Naive thymus-derived CD8-positive, alpha-beta T cell (primary cell): Measurements from ENCODE around the gene TUBB4B. TPM values are rescaled to one million over a fixed set of nuclear protein-coding genes. Genes with fewer than 3 reads are reported as not detected.

Experiments
- ATAC-seq, 2 donors: fragments of 150-1000 bp; cut with Tn5 transposase in 1 of 2; sonication (Bioruptor Pico), chemical (Tn5 transposase) in 1 of 2; 1 replicate in 1 of 2; 2 replicates in 1 of 2; pipeline ENCODE4 v1.10.0; 2021; ENCODE audit warnings: mild to moderate bottlenecking in 2 of 2, moderate library complexity in 2 of 2
- POLR2A ChIA-PET: fragments of 350-600 bp; sonication (Branson Sonifier 250); formaldehyde crosslinking; loops from one replicate; lab custom pipeline; 2021; ENCODE audit warnings: antibody characterized with exemption; lab: Charles Lee
- DNase-seq, 10 donors: peaks; one replicate each; pipeline versions ENCODE4 v3.0.0 to v3.0.0-alpha.2; 2020 to 2022
- H3K27ac Mint-ChIP-seq, 10 donors: one replicate each; pipeline ENCODE4 v1.8.0; 2020 to 2022; ENCODE audit warnings: mild to moderate bottlenecking in 10 of 10, mixed read lengths in 10 of 10, moderate library complexity in 4 of 10, inconsistent platforms in 1 of 10
- H3K27me3 Mint-ChIP-seq, 5 donors: one replicate each; pipeline ENCODE4 v1.8.0; 2021 to 2022; ENCODE audit warnings: mixed read lengths in 5 of 5
- H3K36me3 Mint-ChIP-seq, 3 donors: one replicate each; pipeline ENCODE4 v1.8.0; 2020 to 2022; ENCODE audit warnings: mixed read lengths in 3 of 3, mild to moderate bottlenecking in 2 of 3, inconsistent platforms in 1 of 3
- H3K4me1 Mint-ChIP-seq, 4 donors: one replicate each; pipeline ENCODE4 v1.8.0; 2021 to 2022; ENCODE audit warnings: mixed read lengths in 4 of 4
- H3K4me3 Mint-ChIP-seq, 10 donors: one replicate each; pipeline ENCODE4 v1.8.0; 2020 to 2022; ENCODE audit warnings: mild to moderate bottlenecking in 10 of 10, mixed read lengths in 10 of 10, moderate library complexity in 6 of 10, inconsistent platforms in 1 of 10
- H3K9me3 Mint-ChIP-seq, 9 donors: one replicate each; pipeline ENCODE4 v1.8.0; 2020 to 2022; ENCODE audit warnings: mixed read lengths in 9 of 9, mild to moderate bottlenecking in 3 of 9, inconsistent platforms in 1 of 9, moderate library complexity in 1 of 9
- polyA plus RNA-seq, 3 donors: library from polyadenylated mRNA; unstranded; fragments of 300-500 nt; fragmentation: Illumina TruSeq; gene quantifications; one replicate each; pipeline ENCODE4 v1.2.3, GENCODE V29; 2021
- total RNA-seq, 8 experiments: library from RNA in 2 of 8; stranded (reverse) in 2 of 8; gene quantifications; one replicate each; pipeline ENCODE4 v1.2.3 and lab custom pipeline; 2021 to 2026

TUBB4B gene
- total and polyA plus RNA-seq, 5 experiments from 2014 or later, result 10.8 to 60.2 (median 23.4) TPM

DNA sequence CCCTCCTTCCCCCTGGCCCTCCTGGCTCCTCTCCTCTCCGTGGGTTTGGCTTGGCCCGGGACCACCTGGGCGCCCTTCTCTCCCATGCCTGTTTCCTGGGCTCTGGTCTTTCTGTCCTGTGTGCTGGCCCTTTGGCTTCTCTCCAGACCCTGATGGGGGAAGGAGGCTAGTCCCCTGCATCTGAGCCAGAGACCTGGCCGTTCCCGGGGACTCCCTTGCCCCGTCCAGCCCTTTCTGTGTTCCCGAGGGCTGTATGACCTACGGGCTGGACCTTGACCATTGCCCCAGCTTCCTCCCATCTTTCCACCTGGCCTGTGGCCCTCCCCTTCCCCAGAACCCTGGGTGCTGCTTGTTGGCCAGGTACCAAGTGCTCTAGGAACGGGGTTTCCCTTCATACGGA is 22.4 kb downstream of the TUBB4B start:
- no peaks in the 10 kb centered on the region for H3K27me3 Mint-ChIP-seq
- no peaks in the 10 kb centered on the region for H3K9me3 Mint-ChIP-seq
- POLR2A ChIA-PET, result no interaction called here
- H3K4me3 Mint-ChIP-seq, result no peak overlapping the region
- no peak overlapping the region for H3K27ac Mint-ChIP-seq
- H3K4me1 Mint-ChIP-seq, result peaks cover under 1 to 5% (median under 1%) of the 10 kb centered on the region in 4 donors
- H3K36me3 Mint-ChIP-seq, result peaks cover 0 to 54% (median 14%) of the 10 kb centered on the region in 3 donors
- DNase-seq, result no peak
- ATAC-seq, result no peak

DNA sequence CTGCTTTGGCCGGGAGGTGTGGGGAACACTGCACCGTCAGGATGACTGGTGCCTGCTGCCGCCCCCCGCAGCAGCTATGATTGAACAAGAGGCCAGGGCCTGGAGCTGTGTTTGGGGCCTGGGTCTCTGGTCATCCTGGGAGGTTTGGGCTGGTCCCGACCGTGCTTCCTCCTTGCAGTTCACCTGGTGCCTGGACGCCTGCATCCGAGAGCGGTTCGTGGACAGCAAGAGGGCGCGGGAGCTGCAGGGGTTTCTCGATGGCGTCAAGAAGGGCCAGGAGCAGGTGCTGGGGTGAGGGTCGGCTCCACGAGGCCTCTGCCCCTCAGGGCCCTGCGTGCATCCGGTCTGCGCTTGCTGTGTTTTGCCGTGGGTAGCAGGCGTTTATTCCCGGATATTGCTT is 23.0 kb downstream of the TUBB4B start:
- Mint-ChIP-seq H3K4me1 (peaks cover 2 to 5% (median 4%) of the 10 kb centered on the region in 4 donors), H3K36me3 (peaks cover 0 to 54% (median 18%) of the 10 kb centered on the region in 3 donors), H3K27ac (peak overlapping the region in 1 of 10 donors; percentile 48), H3K27me3 (no peaks in the 10 kb centered on the region), H3K9me3 (no peaks in the 10 kb centered on the region), H3K4me3 (no peak overlapping the region)
- ATAC-seq (no peak), DNase-seq (no peak)
- POLR2A ChIA-PET, result no interaction called here

DNA sequence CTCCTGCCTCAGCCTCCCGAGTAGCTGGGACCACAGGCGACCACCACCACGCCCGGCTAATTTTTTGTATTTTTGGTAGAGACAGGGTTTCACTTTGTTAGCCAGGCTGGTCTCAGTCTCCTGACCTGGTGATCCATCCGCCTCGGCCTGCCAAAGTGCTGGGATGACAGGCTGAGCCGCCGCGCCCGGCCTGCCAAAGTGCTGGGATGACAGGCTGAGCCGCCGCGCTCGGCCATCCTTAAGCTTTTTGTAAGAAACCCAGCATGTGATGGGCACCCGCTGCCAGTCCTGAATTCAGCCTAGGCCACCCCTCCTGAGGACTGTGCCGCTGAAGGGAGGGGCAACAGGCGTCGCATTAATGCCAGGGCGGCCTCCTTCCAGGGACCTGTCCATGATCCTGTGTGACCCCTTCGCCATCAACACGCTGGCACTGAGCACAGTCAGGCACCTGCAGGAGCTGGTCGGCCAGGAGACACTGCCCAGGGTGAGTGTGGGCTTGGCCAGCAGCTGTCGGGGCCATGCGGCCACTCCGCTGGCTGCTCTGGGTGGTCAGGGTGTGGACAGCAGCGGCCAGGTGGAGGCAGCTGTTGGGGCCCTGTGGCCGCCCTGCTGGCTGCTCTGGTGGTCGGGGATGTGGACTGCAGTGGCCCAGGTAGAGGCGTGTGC is 24.5 kb downstream of the TUBB4B start:
- Mint-ChIP-seq H3K36me3 (peaks cover 0 to 62% (median 26%) of the 10 kb centered on the region in 3 donors), H3K27ac (no peak overlapping the region), H3K27me3 (no peaks in the 10 kb centered on the region), H3K9me3 (no peaks in the 10 kb centered on the region), H3K4me1 (peaks cover 5 to 13% (median 8%) of the 10 kb centered on the region in 4 donors), H3K4me3 (no peak overlapping the region)
- DNase-seq (no peak), ATAC-seq (no peak)
- POLR2A ChIA-PET, result interaction anchor here (1.2 to 1.4 kb wide), 3 partner anchors 9 to 28 kb away, joined by 3 to 4 read pairs (median 4); no protein-coding TSS in a partner anchor

DNA sequence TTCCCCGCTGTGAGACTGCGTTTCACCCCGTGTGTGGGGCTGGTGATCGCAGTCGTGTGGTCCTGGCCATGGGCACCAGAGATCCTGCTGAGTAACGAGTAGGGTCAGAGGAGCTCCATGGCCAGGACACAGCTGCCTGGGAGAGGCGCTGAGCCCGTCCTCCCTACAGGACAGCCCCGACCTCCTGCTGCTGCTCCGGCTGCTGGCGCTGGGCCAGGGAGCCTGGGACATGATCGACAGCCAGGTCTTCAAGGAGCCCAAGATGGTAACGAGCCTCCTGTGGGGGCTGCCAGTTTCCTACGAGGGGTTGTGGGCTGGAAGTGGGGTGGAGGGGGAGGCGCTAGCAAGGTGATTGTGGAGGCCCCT is 25.1 kb downstream of the TUBB4B start:
- POLR2A ChIA-PET, result interaction anchor here (1.2 to 1.4 kb wide), 2 partner anchors 10 to 28 kb away, joined by 3 to 4 read pairs; no protein-coding TSS in a partner anchor
- Mint-ChIP-seq H3K27me3 (no peaks in the 10 kb centered on the region), H3K27ac (no peak overlapping the region), H3K4me3 (no peak overlapping the region), H3K36me3 (peaks cover 0 to 60% (median 26%) of the 10 kb centered on the region in 3 donors), H3K9me3 (no peaks in the 10 kb centered on the region), H3K4me1 (peaks cover 7 to 15% (median 9%) of the 10 kb centered on the region in 4 donors)
- ATAC-seq (no peak), DNase-seq (no peak)

DNA sequence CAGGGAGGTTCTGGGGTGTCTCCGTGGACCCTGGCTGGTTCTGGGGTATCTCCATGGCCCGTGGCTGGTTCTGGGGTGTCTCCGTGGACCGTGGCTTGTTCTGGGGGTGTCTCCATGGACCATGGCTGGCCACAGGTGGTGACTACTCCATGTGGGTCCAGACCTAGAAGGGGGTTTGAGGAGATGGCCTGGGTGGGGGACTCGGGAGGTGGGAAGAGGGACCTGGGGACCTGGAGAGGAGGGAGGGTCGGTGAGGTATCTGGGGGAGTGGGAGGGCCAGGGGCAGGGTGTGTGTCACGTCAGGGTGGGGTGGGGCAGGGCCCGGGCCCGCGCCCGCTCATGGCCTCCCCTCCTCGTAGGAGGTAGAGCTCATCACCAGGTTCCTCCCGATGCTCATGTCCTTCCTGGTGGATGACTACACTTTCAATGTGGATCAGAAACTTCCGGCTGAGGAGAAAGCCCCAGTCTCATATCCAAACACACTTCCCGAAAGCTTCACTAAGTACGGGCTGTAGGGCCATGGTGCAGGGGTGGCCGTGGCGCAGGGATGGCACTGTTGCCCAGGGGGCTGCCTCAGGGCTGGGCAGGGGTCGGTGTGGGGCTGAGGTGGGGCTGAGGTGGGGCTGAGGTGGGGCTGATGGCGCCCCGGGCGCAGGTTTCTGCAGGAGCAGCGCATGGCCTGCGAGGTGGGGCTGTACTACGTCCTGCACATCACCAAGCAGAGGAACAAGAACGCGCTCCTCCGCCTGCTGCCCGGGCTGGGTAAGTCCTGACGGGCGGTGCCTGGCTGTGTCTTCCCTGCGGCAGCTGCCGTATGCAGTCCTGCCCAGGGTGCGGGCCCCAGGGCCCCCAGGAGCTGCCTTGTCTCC is 25.7 kb downstream of the TUBB4B start:
- Mint-ChIP-seq H3K9me3 (no peaks in the 10 kb centered on the region), H3K27me3 (no peaks in the 10 kb centered on the region), H3K4me3 (no peak overlapping the region), H3K27ac (no peak overlapping the region), H3K36me3 (peaks cover 0 to 57% (median 23%) of the 10 kb centered on the region in 3 donors), H3K4me1 (peaks cover 9 to 21% (median 13%) of the 10 kb centered on the region in 4 donors)
- ATAC-seq (no peak), DNase-seq (no peak)
- POLR2A ChIA-PET, result interaction anchor here (0.9 to 1.4 kb wide), 3 partner anchors 25 to 30 kb away, joined by 3 read pairs; no protein-coding TSS in a partner anchor

DNA sequence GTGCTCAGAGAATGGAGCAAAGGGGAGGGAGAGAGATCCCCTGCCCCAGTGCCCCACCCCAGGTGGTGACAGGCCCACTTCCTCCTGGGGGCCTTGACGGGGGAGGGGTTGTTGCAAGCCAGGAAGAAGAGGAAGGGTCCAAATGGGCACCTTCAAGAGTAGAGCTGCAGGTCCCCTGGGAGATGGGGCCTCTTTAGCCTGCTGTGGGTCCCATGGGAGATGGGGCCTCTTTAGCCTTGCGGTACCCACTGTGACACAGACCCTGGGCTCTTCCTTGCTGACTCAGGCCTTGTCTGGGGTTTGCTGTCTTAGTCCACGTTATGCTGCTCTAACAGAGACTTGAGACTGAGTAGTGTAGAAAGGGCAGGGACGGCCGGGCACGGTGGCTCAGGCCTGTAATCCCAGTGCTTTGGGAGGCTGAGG is 26.9 kb downstream of the TUBB4B start:
- POLR2A ChIA-PET, result interaction anchor here (1.1 kb wide), 1 partner anchor 26 kb away, joined by 3 read pairs; no protein-coding TSS in a partner anchor
- Mint-ChIP-seq H3K9me3 (no peaks in the 10 kb centered on the region), H3K27ac (no peak overlapping the region), H3K27me3 (no peaks in the 10 kb centered on the region), H3K4me1 (peaks cover 9 to 21% (median 15%) of the 10 kb centered on the region in 4 donors), H3K4me3 (no peak overlapping the region), H3K36me3 (peaks cover 0 to 53% (median 23%) of the 10 kb centered on the region in 3 donors)
- ATAC-seq, result no peak
- no peak for DNase-seq

DNA sequence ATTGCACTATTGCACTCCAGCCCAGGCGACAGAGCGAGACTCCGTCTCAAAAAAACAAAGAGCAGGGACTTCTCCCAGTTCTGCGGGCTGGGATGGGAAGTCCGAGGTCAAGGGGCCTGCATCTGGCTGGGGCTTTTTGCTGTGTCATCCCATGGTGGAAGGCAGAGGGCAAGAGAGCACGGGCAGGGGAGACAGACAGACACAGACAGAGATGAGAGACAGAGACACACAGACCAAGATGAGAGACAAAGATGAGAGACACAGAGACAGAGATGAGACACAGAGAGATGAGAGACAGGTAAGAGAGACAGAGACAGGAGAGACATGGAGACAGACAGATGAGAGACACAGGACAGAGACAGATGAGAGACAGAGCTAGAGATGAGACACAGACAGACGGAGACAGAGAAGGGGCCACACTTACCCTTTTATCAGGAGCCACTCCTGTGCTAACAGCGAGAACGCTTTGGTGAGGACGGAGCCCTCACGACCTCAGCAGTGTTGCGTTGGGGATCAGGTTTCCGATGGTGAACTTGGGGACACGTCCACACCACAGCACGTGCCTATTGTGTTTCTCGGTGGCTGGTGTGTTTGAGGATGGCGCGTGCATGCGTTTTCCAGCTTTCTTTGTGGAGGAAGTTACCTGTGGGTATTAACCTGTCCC is 27.6 kb downstream of the TUBB4B start:
- Mint-ChIP-seq H3K4me1 (peaks cover 9 to 21% (median 15%) of the 10 kb centered on the region in 4 donors), H3K27ac (peak overlapping the region in 2 of 10 donors; percentile 12 to 24), H3K9me3 (no peaks in the 10 kb centered on the region), H3K4me3 (no peak overlapping the region), H3K27me3 (no peaks in the 10 kb centered on the region), H3K36me3 (peaks cover 0 to 54% (median 23%) of the 10 kb centered on the region in 3 donors)
- POLR2A ChIA-PET, result no interaction called here
- DNase-seq, result no peak
- no peak for ATAC-seq

DNA sequence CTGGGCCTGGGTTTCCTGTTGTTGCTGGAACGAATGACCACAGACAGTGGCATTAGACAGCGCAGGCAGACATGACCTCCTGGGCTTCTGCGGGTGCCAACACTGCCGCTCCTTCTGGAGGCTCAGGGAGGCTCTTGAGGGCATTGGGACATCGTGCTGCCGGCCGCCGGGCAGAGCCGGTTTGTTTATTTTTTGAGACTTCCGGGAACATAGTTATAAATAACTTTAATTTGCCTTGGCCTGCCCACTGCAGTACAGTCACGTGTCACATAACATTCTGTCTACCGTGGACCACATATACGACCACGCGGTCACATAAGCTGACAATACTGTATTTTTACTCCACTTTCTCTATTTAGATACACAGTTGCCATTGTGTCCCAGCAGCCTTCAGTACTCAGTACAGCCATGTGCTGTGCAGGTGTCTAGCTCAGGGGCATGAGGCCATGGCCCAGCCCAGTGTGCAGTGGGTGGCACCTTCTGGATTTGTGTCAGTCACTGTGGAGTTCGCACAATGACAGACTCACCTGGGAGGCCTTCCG is 28.2 kb downstream of the TUBB4B start:
- POLR2A ChIA-PET, result no interaction called here
- H3K36me3 Mint-ChIP-seq, result peaks cover 0 to 49% (median 23%) of the 10 kb centered on the region in 3 donors
- peaks cover 9 to 21% (median 15%) of the 10 kb centered on the region in 4 donors for H3K4me1 Mint-ChIP-seq
- H3K4me3 Mint-ChIP-seq, result no peak overlapping the region
- ATAC-seq, result no peak
- peaks cover 0 to under 1% (median 0%) of the 10 kb centered on the region in 5 donors for H3K27me3 Mint-ChIP-seq
- H3K27ac Mint-ChIP-seq, result no peak overlapping the region
- DNase-seq, result no peak
- no peaks in the 10 kb centered on the region for H3K9me3 Mint-ChIP-seq

DNA sequence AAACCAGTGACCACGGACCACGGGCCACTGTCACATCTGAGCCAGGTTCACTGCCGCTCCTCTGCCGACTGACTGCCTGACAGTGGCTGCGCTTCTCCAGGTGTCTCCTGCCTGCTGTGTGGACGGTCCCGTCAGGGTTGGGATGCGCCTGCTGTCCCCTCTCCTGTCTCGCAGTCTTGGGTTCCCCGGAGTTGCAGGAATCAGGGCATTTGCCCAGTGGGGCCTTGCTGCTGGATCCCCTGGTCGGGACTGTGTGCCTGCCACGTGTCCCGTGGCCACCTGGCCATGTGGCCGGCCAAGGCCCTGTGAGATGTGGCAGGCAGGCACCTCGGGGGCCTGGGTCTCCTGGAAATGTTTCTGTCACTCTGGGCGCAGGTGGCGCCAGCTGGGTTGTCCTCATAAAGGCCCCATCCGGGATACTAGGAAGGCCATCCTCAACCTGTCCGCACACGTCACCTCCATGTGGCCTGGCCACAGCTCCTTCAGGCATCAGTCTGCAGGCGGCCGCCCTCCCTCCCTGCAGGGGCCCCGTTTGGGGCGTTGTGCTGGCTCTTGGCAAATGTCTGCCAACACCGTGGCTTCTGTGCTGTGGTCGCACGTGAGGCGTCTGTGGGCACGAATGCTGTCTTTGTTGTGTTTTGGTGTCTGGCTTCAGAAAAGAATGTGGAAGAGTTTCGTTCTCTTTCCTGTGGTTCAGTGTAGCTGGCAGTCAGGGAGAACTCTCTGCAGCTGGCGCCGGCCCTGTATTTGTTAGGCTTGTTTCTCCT is 30.0 kb downstream of the TUBB4B start:
- H3K4me1 Mint-ChIP-seq, result peaks cover 16 to 38% (median 22%) of the 10 kb centered on the region in 4 donors
- peak overlapping the region in 4 of 10 donors; percentile 20 to 76 (median 42) for H3K27ac Mint-ChIP-seq
- H3K36me3 Mint-ChIP-seq, result peaks cover 0 to 42% (median 21%) of the 10 kb centered on the region in 3 donors
- peaks cover 0 to 18% (median 8%) of the 10 kb centered on the region in 5 donors for H3K27me3 Mint-ChIP-seq
- peak; percentile 86 to 93 for ATAC-seq
- POLR2A ChIA-PET, result interaction anchor here (0.7 to 1.9 kb wide), 3 partner anchors 10 to 48 kb away, joined by 4 to 6 read pairs (median 6); partner anchors contain the start of gene NELFB
- no peaks in the 10 kb centered on the region for H3K9me3 Mint-ChIP-seq
- peak overlapping the region in 9 of 10 donors; percentile 7 to 66 (median 55) for H3K4me3 Mint-ChIP-seq
- peak in 8 of 10 donors; percentile 37 to 70 (median 57) for DNase-seq

DNA sequence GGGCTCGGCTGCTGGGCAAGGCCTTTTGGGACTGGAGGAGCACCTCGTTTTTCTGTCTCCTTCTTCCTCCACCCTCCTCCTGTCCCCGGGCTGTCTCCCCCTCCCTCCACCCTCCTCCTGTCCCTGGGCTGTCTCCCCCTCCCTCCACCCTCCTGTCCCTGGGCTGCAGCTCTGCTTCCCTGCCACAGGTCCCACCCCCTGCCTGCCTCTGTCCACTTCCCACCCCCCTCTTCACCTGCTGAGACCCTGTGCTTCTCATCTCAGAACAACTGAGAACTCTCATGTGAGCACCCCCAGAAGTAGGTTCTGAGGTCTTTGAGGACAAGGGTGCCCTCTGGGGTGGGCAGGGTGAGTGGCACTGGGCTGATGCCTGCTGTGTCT is 30.6 kb downstream of the TUBB4B start:
- Mint-ChIP-seq H3K9me3 (no peaks in the 10 kb centered on the region), H3K27me3 (peaks cover 0 to 20% (median 10%) of the 10 kb centered on the region in 5 donors), H3K4me3 (peak overlapping the region in 8 of 10 donors; percentile 18 to 66 (median 56)), H3K36me3 (peaks cover 0 to 42% (median 18%) of the 10 kb centered on the region in 3 donors), H3K4me1 (peaks cover 19 to 41% (median 24%) of the 10 kb centered on the region in 4 donors), H3K27ac (peak overlapping the region in 3 of 10 donors; percentile 37 to 76 (median 48))
- DNase-seq (no peak), ATAC-seq (no peak)
- POLR2A ChIA-PET, result interaction anchor here (0.7 to 1.9 kb wide), 2 partner anchors 16 to 48 kb away, joined by 6 read pairs; partner anchors contain the start of gene NELFB
